Trophoblast cell (in vitro differentiated cells and primary cell): ENCODE measurements around the gene PXDC1.

Source experiments
- DNase-seq, 2 donors: peaks; one replicate each; pipeline ENCODE4 v3.0.0-alpha.2; 2016
- H2AFZ ChIP-seq: 2 replicates; pipeline ENCODE4 v1.6.1; 2013; ENCODE audit warnings: low read length, moderate library complexity, mild to moderate bottlenecking; ENCODE audit not compliant: insufficient read depth, poor library complexity
- H2AK5ac ChIP-seq: 2 replicates; pipeline ENCODE4 v1.6.1; 2013; ENCODE audit warnings: mild to moderate bottlenecking, low read length
- H2BK120ac ChIP-seq: 2 replicates; pipeline ENCODE4 v1.6.1; 2013; ENCODE audit warnings: low read length, mild to moderate bottlenecking, moderate library complexity; ENCODE audit not compliant: insufficient read depth, poor library complexity
- H2BK12ac ChIP-seq: 2 replicates; pipeline ENCODE4 v1.6.1; 2013; ENCODE audit warnings: mild to moderate bottlenecking, low read length, moderate library complexity
- H2BK5ac ChIP-seq: 2 replicates; pipeline ENCODE4 v1.6.1; 2013; ENCODE audit warnings: low read length, low read depth, moderate library complexity, mild to moderate bottlenecking; ENCODE audit not compliant: poor library complexity
- H3K14ac ChIP-seq: 2 replicates; pipeline ENCODE4 v1.6.1; 2013; ENCODE audit warnings: mild to moderate bottlenecking, low read length
- H3K18ac ChIP-seq: 2 replicates; pipeline ENCODE4 v1.6.1; 2013; ENCODE audit warnings: mild to moderate bottlenecking, low read length
- H3K23ac ChIP-seq: 2 replicates; pipeline ENCODE4 v1.6.1; 2013; ENCODE audit warnings: low read length
- H3K27ac ChIP-seq: 2 replicates; pipeline ENCODE4 v1.5.1; 2013; ENCODE audit warnings: low read depth, mild to moderate bottlenecking, inconsistent platforms, low read length, moderate library complexity
- H3K27me3 ChIP-seq: 2 replicates; pipeline ENCODE4 v1.6.1; 2013; ENCODE audit warnings: inconsistent platforms, mild to moderate bottlenecking, low read length, moderate library complexity; ENCODE audit not compliant: insufficient read depth
- H3K36me3 ChIP-seq, 2 experiments: 1 replicate in 1 of 2; 2 replicates in 1 of 2; pipeline ENCODE4 v1.6.1; 2013; ENCODE audit warnings: low read length in 2 of 2, mild to moderate bottlenecking in 2 of 2, moderate library complexity in 1 of 2; ENCODE audit not compliant: insufficient read depth in 2 of 2, control insufficient read depth in 1 of 2
- H3K4ac ChIP-seq: 2 replicates; pipeline ENCODE4 v1.6.1; 2013; ENCODE audit warnings: low read depth, mild to moderate bottlenecking, low read length, moderate library complexity
- H3K4me1 ChIP-seq, 2 experiments: 1 replicate in 1 of 2; 2 replicates in 1 of 2; pipeline ENCODE4 v1.6.1; 2013; ENCODE audit warnings: low read length in 2 of 2, mild to moderate bottlenecking in 2 of 2, moderate library complexity in 1 of 2; ENCODE audit not compliant: insufficient read depth in 2 of 2, control insufficient read depth in 1 of 2
- H3K4me2 ChIP-seq: 2 replicates; pipeline ENCODE4 v1.6.1; 2013; ENCODE audit warnings: inconsistent platforms, mild to moderate bottlenecking, low read length, moderate library complexity
- H3K4me3 ChIP-seq: 2 replicates; pipeline ENCODE4 v1.5.1; 2013; ENCODE audit warnings: mild to moderate bottlenecking, low read depth, low read length, inconsistent platforms
- H3K79me1 ChIP-seq: one replicate; pipeline ENCODE4 v1.6.1; 2013; ENCODE audit warnings: low read length
- H3K79me2 ChIP-seq: 2 replicates; pipeline ENCODE4 v1.6.1; 2013; ENCODE audit warnings: low read length, mild to moderate bottlenecking; ENCODE audit not compliant: control insufficient read depth, insufficient read depth, poor library complexity
- H3K9ac ChIP-seq: 2 replicates; pipeline ENCODE4 v1.6.1; 2013; ENCODE audit warnings: mild to moderate bottlenecking, low read length
- H3K9me3 ChIP-seq: 2 replicates; pipeline ENCODE4 v1.6.1; 2013; ENCODE audit warnings: low read depth, mild to moderate bottlenecking, control low read depth, inconsistent platforms, low read length; ENCODE audit not compliant: insufficient read depth
- H4K12ac ChIP-seq: 2 replicates; pipeline ENCODE4 v1.6.1; 2013; ENCODE audit warnings: low read depth, mild to moderate bottlenecking, low read length, moderate library complexity
- H4K8ac ChIP-seq: 2 replicates; pipeline ENCODE4 v1.6.1; 2013; ENCODE audit warnings: low read depth, mild to moderate bottlenecking, low read length, moderate library complexity
- H4K91ac ChIP-seq: one replicate; pipeline ENCODE4 v1.6.1; 2013; ENCODE audit warnings: low read depth, mild to moderate bottlenecking, low read length, moderate library complexity
- WGBS: extraction: QIAGEN DNeasy Blood & Tissue Kit; methylation state at CpG from one replicate; pipeline ENCODE4 v1.1.7; 2013; ENCODE audit warnings: missing lambda C conversion rate; ENCODE audit not compliant: insufficient read length, insufficient coverage; ENCODE audit errors: extremely low coverage; 5-methylcytosine and 5-hydroxymethylcytosine counted together

PXDC1 gene

DNA sequence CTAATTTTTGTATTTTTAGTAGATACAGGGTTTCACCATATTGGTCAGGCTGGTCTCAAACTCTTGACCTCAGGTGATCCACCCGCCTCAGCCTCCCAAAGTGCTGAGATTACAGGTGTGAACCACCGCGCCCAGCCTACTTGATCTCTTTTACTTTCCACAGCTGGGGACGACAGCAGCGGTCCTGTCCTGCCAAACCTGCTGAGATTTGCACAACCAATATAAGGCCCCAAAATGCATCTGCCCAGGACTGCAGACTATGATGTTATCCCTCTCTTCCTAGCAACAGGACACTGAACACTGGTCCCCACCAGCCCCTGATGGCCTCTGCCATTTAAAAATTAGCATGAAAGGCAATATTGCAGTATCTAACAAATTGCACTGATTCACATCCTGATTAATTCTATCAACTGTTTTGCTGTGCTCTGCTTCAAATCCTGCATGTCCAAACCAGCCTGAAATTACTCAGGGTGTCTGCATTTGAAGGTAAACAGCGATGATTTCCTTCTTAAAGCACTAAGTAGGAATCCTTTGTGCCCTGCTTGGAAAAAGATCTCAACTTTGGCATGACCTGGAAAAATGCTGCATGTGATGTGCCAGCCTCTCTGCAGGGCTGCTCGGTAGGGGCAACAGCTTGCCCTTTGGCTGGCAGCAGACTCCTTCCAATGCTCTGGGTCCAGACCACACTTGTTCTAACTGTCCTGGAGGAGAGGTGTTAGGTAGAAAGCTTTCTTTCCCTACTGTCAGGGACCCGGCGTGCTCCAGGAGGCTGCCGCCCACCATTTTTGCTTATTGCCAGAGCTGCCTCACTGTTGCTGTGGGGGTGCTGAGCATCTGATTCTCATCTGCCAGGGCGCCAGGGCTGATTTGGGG is 27.4 kb upstream of the PXDC1 start:
- H3K4me1 ChIP-seq = no peaks in the 10 kb centered on the region
- H4K91ac ChIP-seq = no peak overlapping the region
- no peak overlapping the region for H2AFZ ChIP-seq
- no CpG with 5 or more reads among the region's 11 CpGs for WGBS
- DNase-seq = no peak
- H3K23ac ChIP-seq = no peak overlapping the region
- H3K79me2 ChIP-seq = no peaks in the 10 kb centered on the region
- H3K14ac ChIP-seq = no peak overlapping the region
- H2BK120ac ChIP-seq = no peak overlapping the region
- H3K36me3 ChIP-seq = no peaks in the 10 kb centered on the region
- no peak overlapping the region for H3K9ac ChIP-seq
- H2BK5ac ChIP-seq = no peak overlapping the region
- no peak overlapping the region for H2BK12ac ChIP-seq
- no peak overlapping the region for H2AK5ac ChIP-seq
- H3K4me3 ChIP-seq = no peak overlapping the region
- H3K79me1 ChIP-seq = no peaks in the 10 kb centered on the region
- no peak overlapping the region for H3K4me2 ChIP-seq
- no peak overlapping the region for H3K4ac ChIP-seq
- H3K27ac ChIP-seq = no peak overlapping the region
- no peak overlapping the region for H3K18ac ChIP-seq
- H4K12ac ChIP-seq = no peak overlapping the region
- no peak overlapping the region for H4K8ac ChIP-seq
- H3K9me3 ChIP-seq = peaks cover 3% of the 10 kb centered on the region
- H3K27me3 ChIP-seq = no peaks in the 10 kb centered on the region

DNA sequence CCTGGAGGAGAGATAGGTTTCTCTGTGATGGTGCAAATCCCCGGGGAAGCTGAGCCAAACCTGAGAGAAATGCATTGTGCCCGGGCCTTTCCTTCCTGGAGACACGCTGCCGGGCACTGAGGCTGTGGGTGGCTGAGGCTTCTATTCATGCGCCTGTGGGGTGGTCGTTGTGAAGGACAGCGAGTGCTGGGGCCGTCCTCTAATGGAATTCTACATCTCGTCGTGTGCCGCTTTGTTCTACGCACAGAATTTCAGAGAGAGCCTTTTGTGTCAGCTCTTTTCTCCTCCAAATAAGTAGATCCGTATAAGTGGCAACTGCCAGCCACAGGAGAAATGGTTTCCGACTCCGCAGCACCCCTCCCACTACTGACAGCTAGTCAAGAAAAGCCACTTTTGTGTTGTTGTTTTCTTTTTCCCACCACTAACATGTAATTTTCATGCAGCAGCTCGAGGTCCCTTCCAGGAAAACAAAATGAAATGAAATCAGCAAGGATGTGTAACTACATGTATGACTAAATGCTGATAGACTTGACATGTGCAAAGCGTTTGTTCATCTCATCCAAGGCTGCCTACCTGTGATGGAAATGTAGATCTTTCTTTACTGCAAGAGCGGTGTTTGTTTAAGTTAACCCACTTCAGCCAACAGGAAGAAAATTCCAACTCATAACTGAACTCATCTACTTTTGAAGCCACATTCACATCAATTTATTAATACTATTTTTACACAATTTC is 26.4 kb upstream of the PXDC1 start:
- no peak for DNase-seq
- H3K9ac ChIP-seq = no peak overlapping the region
- H3K14ac ChIP-seq = no peak overlapping the region
- no peak overlapping the region for H4K8ac ChIP-seq
- H2BK12ac ChIP-seq = no peak overlapping the region
- no peaks in the 10 kb centered on the region for H3K27me3 ChIP-seq
- H3K23ac ChIP-seq = no peak overlapping the region
- H3K79me1 ChIP-seq = no peaks in the 10 kb centered on the region
- H3K36me3 ChIP-seq = no peaks in the 10 kb centered on the region
- H3K4me1 ChIP-seq = no peaks in the 10 kb centered on the region
- H3K9me3 ChIP-seq = peaks cover 3% of the 10 kb centered on the region
- H2BK5ac ChIP-seq = no peak overlapping the region
- H2AK5ac ChIP-seq = no peak overlapping the region
- no CpG with 5 or more reads among the region's 18 CpGs for WGBS
- H3K27ac ChIP-seq = no peak overlapping the region
- no peak overlapping the region for H3K4me3 ChIP-seq
- H2AFZ ChIP-seq = no peak overlapping the region
- H3K79me2 ChIP-seq = no peaks in the 10 kb centered on the region
- no peak overlapping the region for H2BK120ac ChIP-seq
- H4K12ac ChIP-seq = no peak overlapping the region
- H4K91ac ChIP-seq = no peak overlapping the region
- no peak overlapping the region for H3K4me2 ChIP-seq
- no peak overlapping the region for H3K4ac ChIP-seq
- no peak overlapping the region for H3K18ac ChIP-seq

DNA sequence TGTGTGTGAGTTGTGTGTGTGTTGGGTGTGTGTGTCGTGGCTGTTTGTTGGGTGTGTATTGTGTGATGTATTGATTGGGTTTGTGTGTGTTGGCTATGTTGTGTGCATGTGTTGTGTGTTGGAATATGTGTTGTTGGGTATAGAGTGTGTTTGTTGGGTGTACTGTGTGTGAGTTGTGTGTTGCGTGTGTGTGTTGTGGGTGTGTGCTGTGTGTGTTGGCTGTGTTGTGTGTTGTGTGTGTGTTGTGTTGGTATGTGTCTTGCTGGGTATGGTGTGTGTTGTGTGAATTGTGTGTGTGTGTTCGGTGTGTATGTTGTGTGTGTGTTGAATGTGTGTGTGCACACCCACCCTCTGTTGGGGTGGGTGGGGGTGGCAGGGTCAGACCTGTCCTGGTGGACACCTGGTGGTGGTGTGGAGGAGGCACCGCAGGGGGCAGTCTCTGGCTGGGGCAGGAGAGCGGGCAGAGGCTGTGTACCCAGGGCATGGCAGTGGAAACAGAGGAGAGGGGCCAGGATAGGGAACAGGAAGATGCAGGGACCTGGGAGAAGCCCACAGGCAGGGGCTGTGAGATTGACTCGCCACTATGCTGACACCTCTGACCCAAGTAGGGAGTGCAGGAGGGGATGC is 25.5 kb upstream of the PXDC1 start:
- no peak for DNase-seq
- Histone ChIP-seq H3K79me2 (no peaks in the 10 kb centered on the region), H3K18ac (no peak overlapping the region), H3K27ac (no peak overlapping the region), H2BK5ac (no peak overlapping the region), H3K23ac (no peak overlapping the region), H3K9ac (no peak overlapping the region), H2AFZ (no peak overlapping the region), H2BK120ac (no peak overlapping the region), H3K4me3 (no peak overlapping the region), H3K4ac (no peak overlapping the region), H3K4me1 (no peaks in the 10 kb centered on the region), H3K79me1 (no peaks in the 10 kb centered on the region), H4K12ac (no peak overlapping the region), H3K27me3 (no peaks in the 10 kb centered on the region), H4K91ac (no peak overlapping the region), H2AK5ac (no peak overlapping the region), H3K4me2 (no peak overlapping the region), H3K36me3 (no peaks in the 10 kb centered on the region), H4K8ac (no peak overlapping the region), H3K14ac (no peak overlapping the region), H3K9me3 (peaks cover 3% of the 10 kb centered on the region), H2BK12ac (no peak overlapping the region)
- 100% methylated on average over 3 of the region's 6 CpGs for WGBS

DNA sequence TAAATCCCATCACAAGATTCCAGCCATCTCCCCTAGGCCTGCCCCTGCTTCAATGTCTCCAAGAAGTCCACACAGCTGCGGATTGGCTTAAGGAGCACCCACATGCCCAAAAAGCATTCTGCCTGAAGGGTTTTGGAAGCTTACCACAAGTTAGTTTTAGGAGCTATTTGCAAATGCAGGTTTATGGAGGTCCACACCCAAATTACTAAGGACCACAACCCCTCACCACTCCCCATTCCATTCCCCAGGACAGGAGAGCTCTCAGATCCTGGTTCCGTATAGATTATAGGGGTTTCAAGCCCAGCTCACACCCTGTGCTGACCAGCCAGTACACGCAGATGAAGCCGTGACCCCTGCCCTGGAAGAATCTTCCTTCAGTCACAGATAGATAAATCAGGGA is 24.3 kb upstream of the PXDC1 start:
- H3K27ac ChIP-seq = no peak overlapping the region

More for the DNA sequence above, 24.3 kb upstream of the PXDC1 start:
- Histone ChIP-seq H3K9me3 (peaks cover 3% of the 10 kb centered on the region), H3K14ac (no peak overlapping the region), H3K23ac (no peak overlapping the region), H3K18ac (no peak overlapping the region), H2BK5ac (no peak overlapping the region), H2AFZ (no peak overlapping the region), H4K8ac (no peak overlapping the region), H3K36me3 (no peaks in the 10 kb centered on the region), H2AK5ac (no peak overlapping the region), H3K79me2 (no peaks in the 10 kb centered on the region), H3K4ac (no peak overlapping the region), H3K4me2 (no peak overlapping the region), H3K79me1 (no peaks in the 10 kb centered on the region), H3K9ac (no peak overlapping the region), H3K4me1 (no peaks in the 10 kb centered on the region), H3K27me3 (no peaks in the 10 kb centered on the region), H4K12ac (no peak overlapping the region), H2BK12ac (no peak overlapping the region), H2BK120ac (no peak overlapping the region), H3K4me3 (no peak overlapping the region), H4K91ac (no peak overlapping the region)
- WGBS = no CpG with 5 or more reads among the region's 4 CpGs
- no peak for DNase-seq
